Trophoblast cell (in vitro differentiated cells and primary cell): ENCODE measurements around the gene AQP6.
"Not testable (repeated sequence)": the region's sequence is repeated elsewhere in the genome, so short reads cannot be mapped to it uniquely, and the experiment has no call there.

Experiments
- DNase-seq, 2 donors: peaks; one replicate each; pipeline ENCODE4 v3.0.0-alpha.2; 2016
- H2AFZ ChIP-seq: 2 replicates; pipeline ENCODE4 v1.6.1; 2013; ENCODE audit warnings: low read length, moderate library complexity, mild to moderate bottlenecking; ENCODE audit not compliant: insufficient read depth, poor library complexity
- H2AK5ac ChIP-seq: 2 replicates; pipeline ENCODE4 v1.6.1; 2013; ENCODE audit warnings: mild to moderate bottlenecking, low read length
- H2BK120ac ChIP-seq: 2 replicates; pipeline ENCODE4 v1.6.1; 2013; ENCODE audit warnings: low read length, mild to moderate bottlenecking, moderate library complexity; ENCODE audit not compliant: insufficient read depth, poor library complexity
- H2BK12ac ChIP-seq: 2 replicates; pipeline ENCODE4 v1.6.1; 2013; ENCODE audit warnings: mild to moderate bottlenecking, low read length, moderate library complexity
- H2BK5ac ChIP-seq: 2 replicates; pipeline ENCODE4 v1.6.1; 2013; ENCODE audit warnings: low read length, low read depth, moderate library complexity, mild to moderate bottlenecking; ENCODE audit not compliant: poor library complexity
- H3K14ac ChIP-seq: 2 replicates; pipeline ENCODE4 v1.6.1; 2013; ENCODE audit warnings: mild to moderate bottlenecking, low read length
- H3K18ac ChIP-seq: 2 replicates; pipeline ENCODE4 v1.6.1; 2013; ENCODE audit warnings: mild to moderate bottlenecking, low read length
- H3K23ac ChIP-seq: 2 replicates; pipeline ENCODE4 v1.6.1; 2013; ENCODE audit warnings: low read length
- H3K27ac ChIP-seq: 2 replicates; pipeline ENCODE4 v1.5.1; 2013; ENCODE audit warnings: low read depth, mild to moderate bottlenecking, inconsistent platforms, low read length, moderate library complexity
- H3K27me3 ChIP-seq: 2 replicates; pipeline ENCODE4 v1.6.1; 2013; ENCODE audit warnings: inconsistent platforms, mild to moderate bottlenecking, low read length, moderate library complexity; ENCODE audit not compliant: insufficient read depth
- H3K36me3 ChIP-seq, 2 experiments: 1 replicate in 1 of 2; 2 replicates in 1 of 2; pipeline ENCODE4 v1.6.1; 2013; ENCODE audit warnings: low read length in 2 of 2, mild to moderate bottlenecking in 2 of 2, moderate library complexity in 1 of 2; ENCODE audit not compliant: insufficient read depth in 2 of 2, control insufficient read depth in 1 of 2
- H3K4ac ChIP-seq: 2 replicates; pipeline ENCODE4 v1.6.1; 2013; ENCODE audit warnings: low read depth, mild to moderate bottlenecking, low read length, moderate library complexity
- H3K4me1 ChIP-seq, 2 experiments: 1 replicate in 1 of 2; 2 replicates in 1 of 2; pipeline ENCODE4 v1.6.1; 2013; ENCODE audit warnings: low read length in 2 of 2, mild to moderate bottlenecking in 2 of 2, moderate library complexity in 1 of 2; ENCODE audit not compliant: insufficient read depth in 2 of 2, control insufficient read depth in 1 of 2
- H3K4me2 ChIP-seq: 2 replicates; pipeline ENCODE4 v1.6.1; 2013; ENCODE audit warnings: inconsistent platforms, mild to moderate bottlenecking, low read length, moderate library complexity
- H3K4me3 ChIP-seq: 2 replicates; pipeline ENCODE4 v1.5.1; 2013; ENCODE audit warnings: mild to moderate bottlenecking, low read depth, low read length, inconsistent platforms
- H3K79me1 ChIP-seq: one replicate; pipeline ENCODE4 v1.6.1; 2013; ENCODE audit warnings: low read length
- H3K79me2 ChIP-seq: 2 replicates; pipeline ENCODE4 v1.6.1; 2013; ENCODE audit warnings: low read length, mild to moderate bottlenecking; ENCODE audit not compliant: control insufficient read depth, insufficient read depth, poor library complexity
- H3K9ac ChIP-seq: 2 replicates; pipeline ENCODE4 v1.6.1; 2013; ENCODE audit warnings: mild to moderate bottlenecking, low read length
- H3K9me3 ChIP-seq: 2 replicates; pipeline ENCODE4 v1.6.1; 2013; ENCODE audit warnings: low read depth, mild to moderate bottlenecking, control low read depth, inconsistent platforms, low read length; ENCODE audit not compliant: insufficient read depth
- H4K12ac ChIP-seq: 2 replicates; pipeline ENCODE4 v1.6.1; 2013; ENCODE audit warnings: low read depth, mild to moderate bottlenecking, low read length, moderate library complexity
- H4K8ac ChIP-seq: 2 replicates; pipeline ENCODE4 v1.6.1; 2013; ENCODE audit warnings: low read depth, mild to moderate bottlenecking, low read length, moderate library complexity
- H4K91ac ChIP-seq: one replicate; pipeline ENCODE4 v1.6.1; 2013; ENCODE audit warnings: low read depth, mild to moderate bottlenecking, low read length, moderate library complexity
- WGBS: extraction: QIAGEN DNeasy Blood & Tissue Kit; methylation state at CpG from one replicate; pipeline ENCODE4 v1.1.7; 2013; ENCODE audit warnings: missing lambda C conversion rate; ENCODE audit not compliant: insufficient read length, insufficient coverage; ENCODE audit errors: extremely low coverage; 5-methylcytosine and 5-hydroxymethylcytosine counted together

The AQP6 gene

GRCh38 chr12:49985981-49986380 lies 13.2 kb downstream of the AQP6 start:
- no peak overlapping the region for H3K18ac ChIP-seq
- H3K14ac ChIP-seq, result no peak overlapping the region
- no peak overlapping the region for H2BK120ac ChIP-seq
- no peaks in the 10 kb centered on the region for H3K79me2 ChIP-seq
- no peak overlapping the region for H3K4ac ChIP-seq
- H3K9ac ChIP-seq, result no peak overlapping the region
- H3K27me3 ChIP-seq, result no peaks in the 10 kb centered on the region
- no peak overlapping the region for H4K8ac ChIP-seq
- H3K79me1 ChIP-seq, result no peaks in the 10 kb centered on the region
- H3K4me1 ChIP-seq, result no peaks in the 10 kb centered on the region
- no peak overlapping the region for H3K4me3 ChIP-seq
- no peak overlapping the region for H2BK5ac ChIP-seq
- WGBS, result no CpG with 5 or more reads among the region's 5 CpGs
- H2AFZ ChIP-seq, result no peak overlapping the region
- H4K91ac ChIP-seq, result no peak overlapping the region
- no peak overlapping the region for H3K27ac ChIP-seq
- no peaks in the 10 kb centered on the region for H3K9me3 ChIP-seq
- no peak overlapping the region for H2AK5ac ChIP-seq
- H4K12ac ChIP-seq, result no peak overlapping the region
- H3K36me3 ChIP-seq, result peaks cover 2 to 17% of the 10 kb centered on the region in 2 experiments
- no peak for DNase-seq
- H3K4me2 ChIP-seq, result no peak overlapping the region
- no peak overlapping the region for H2BK12ac ChIP-seq
- no peak overlapping the region for H3K23ac ChIP-seq

- not testable (repeated sequence) for H3K4me2 ChIP-seq
- WGBS, result no CpG with 5 or more reads among the region's 3 CpGs
Measured at GRCh38 chr12:49986476-49986875, 13.7 kb downstream of the AQP6 start.

GRCh38 chr12:49987625-49988303 lies 15.0 kb downstream of the AQP6 start:
- Histone ChIP-seq H3K79me1 (no peaks in the 10 kb centered on the region), H2BK12ac (no peak overlapping the region), H3K23ac (no peak overlapping the region), H3K4ac (no peak overlapping the region), H2BK120ac (no peak overlapping the region), H3K9me3 (no peaks in the 10 kb centered on the region), H3K27me3 (no peaks in the 10 kb centered on the region), H4K12ac (no peak overlapping the region), H3K4me1 (no peaks in the 10 kb centered on the region), H4K91ac (no peak overlapping the region), H3K4me3 (no peak overlapping the region), H3K79me2 (no peaks in the 10 kb centered on the region), H4K8ac (no peak overlapping the region), H3K36me3 (peaks cover 8 to 24% of the 10 kb centered on the region in 2 experiments), H3K9ac (no peak overlapping the region), H2AFZ (no peak overlapping the region), H3K14ac (no peak overlapping the region), H2AK5ac (no peak overlapping the region), H3K18ac (no peak overlapping the region), H2BK5ac (no peak overlapping the region), H3K4me2 (no peak overlapping the region), H3K27ac (no peak overlapping the region)
- no CpG with 5 or more reads among the region's 4 CpGs for WGBS
- no peak for DNase-seq

More at GRCh38 chr12:49986476-49986875, 13.7 kb downstream of the AQP6 start:
- not testable (repeated sequence) for H3K4ac ChIP-seq, H3K14ac ChIP-seq, H3K79me1 ChIP-seq, H3K18ac ChIP-seq, H2BK120ac ChIP-seq, H4K12ac ChIP-seq, H3K9ac ChIP-seq, H4K8ac ChIP-seq, H3K9me3 ChIP-seq, H3K27me3 ChIP-seq, H3K23ac ChIP-seq, H3K27ac ChIP-seq, H3K4me3 ChIP-seq, H2AK5ac ChIP-seq, H3K79me2 ChIP-seq, H4K91ac ChIP-seq, H3K4me1 ChIP-seq, H2BK5ac ChIP-seq, DNase-seq, H2AFZ ChIP-seq, H2BK12ac ChIP-seq
- H3K36me3 ChIP-seq, result peaks cover 4 to 17% of the 10 kb centered on the region in 2 experiments

GRCh38 chr12:49989400-49989799 lies 16.7 kb downstream of the AQP6 start:
- H3K79me1 ChIP-seq, H3K4me3 ChIP-seq, H3K27me3 ChIP-seq, H3K4me1 ChIP-seq, H2AFZ ChIP-seq, H3K23ac ChIP-seq, H3K4ac ChIP-seq, H2AK5ac ChIP-seq, H3K14ac ChIP-seq, H3K79me2 ChIP-seq, H2BK5ac ChIP-seq, H3K18ac ChIP-seq, H2BK12ac ChIP-seq, H2BK120ac ChIP-seq, H3K9me3 ChIP-seq, H3K4me2 ChIP-seq, H4K8ac ChIP-seq, DNase-seq, H3K27ac ChIP-seq, H3K9ac ChIP-seq, H4K91ac ChIP-seq, H4K12ac ChIP-seq: not testable (repeated sequence)
- WGBS, result no CpG with 5 or more reads among the region's 2 CpGs
- H3K36me3 ChIP-seq, result peaks cover 11 to 34% of the 10 kb centered on the region in 2 experiments
